IgD-negative memory B cell (primary cell): ENCODE data around the gene CLIP2. TPM values are rescaled to one million over a fixed set of nuclear protein-coding genes. Genes with fewer than 3 reads are reported as not detected.

Experiments
- H3K27ac Mint-ChIP-seq, 3 donors: one replicate each; pipeline ENCODE4 v1.8.0; 2020 to 2022; ENCODE audit warnings: mild to moderate bottlenecking in 3 of 3, mixed read lengths in 3 of 3, moderate library complexity in 1 of 3
- H3K27me3 Mint-ChIP-seq: one replicate; pipeline ENCODE4 v1.8.0; 2021; ENCODE audit warnings: mixed read lengths
- H3K36me3 Mint-ChIP-seq: one replicate; pipeline ENCODE4 v1.8.0; 2020; ENCODE audit warnings: mild to moderate bottlenecking, mixed read lengths
- H3K4me1 Mint-ChIP-seq, 3 donors: one replicate each; pipeline ENCODE4 v1.8.0; 2020 to 2022; ENCODE audit warnings: mixed read lengths in 3 of 3, mild to moderate bottlenecking in 1 of 3
- H3K4me3 Mint-ChIP-seq, 4 donors: one replicate each; pipeline ENCODE4 v1.8.0; 2020 to 2022; ENCODE audit warnings: mild to moderate bottlenecking in 4 of 4, mixed read lengths in 4 of 4, moderate library complexity in 3 of 4
- H3K9me3 Mint-ChIP-seq, 3 donors: one replicate each; pipeline ENCODE4 v1.8.0; 2020 to 2021; ENCODE audit warnings: mixed read lengths in 3 of 3, mild to moderate bottlenecking in 1 of 3
- polyA plus RNA-seq: library from polyadenylated mRNA; unstranded; fragments of 300-500 nt; fragmentation: Illumina TruSeq; gene quantifications from one replicate; pipeline ENCODE4 v1.2.3, GENCODE V29; 2021

Gene CLIP2
- polyA plus RNA-seq, 1 donor from 2014 or later: 7.1 TPM

DNA sequence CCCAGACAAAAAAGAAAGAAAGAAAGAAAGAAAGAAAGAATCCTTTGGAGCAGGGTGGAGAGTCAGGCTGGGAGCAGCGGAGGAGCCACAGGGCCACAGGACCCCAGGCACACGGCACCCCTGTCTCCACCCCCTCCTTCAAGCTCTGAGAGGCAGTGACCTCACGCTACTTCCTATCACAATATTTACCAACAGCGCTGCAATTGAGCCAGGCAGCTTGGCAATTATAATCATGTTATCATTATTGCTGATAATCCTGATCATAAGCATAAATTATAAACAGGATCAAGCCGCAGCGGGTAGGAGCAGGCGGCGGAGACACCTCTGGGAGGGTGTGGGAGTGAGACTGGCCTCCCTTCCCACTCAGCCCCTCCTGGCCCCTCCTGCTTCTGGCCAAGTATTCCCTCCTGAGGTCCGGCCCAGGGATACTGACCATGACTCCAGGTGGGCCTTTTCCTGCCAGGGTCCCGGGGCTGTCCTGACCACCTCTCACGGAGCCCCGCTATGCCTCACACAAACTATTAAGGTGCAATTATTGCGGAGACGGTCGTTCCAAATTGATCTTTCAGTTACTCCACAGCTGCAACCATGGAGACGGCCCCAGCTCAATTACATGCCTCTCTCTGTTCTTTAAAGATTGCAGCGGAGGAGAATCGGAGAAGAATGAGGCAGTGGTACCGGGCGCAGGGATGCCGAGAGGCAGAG is 154.5 kb downstream of the CLIP2 start:
- Mint-ChIP-seq H3K4me1 (peaks cover 0 to 1% (median 0%) of the 10 kb centered on the region in 3 donors), H3K27ac (no peak overlapping the region), H3K9me3 (no peaks in the 10 kb centered on the region), H3K4me3 (no peak overlapping the region), H3K27me3 (peaks cover 5% of the 10 kb centered on the region), H3K36me3 (peaks cover 1% of the 10 kb centered on the region)

DNA sequence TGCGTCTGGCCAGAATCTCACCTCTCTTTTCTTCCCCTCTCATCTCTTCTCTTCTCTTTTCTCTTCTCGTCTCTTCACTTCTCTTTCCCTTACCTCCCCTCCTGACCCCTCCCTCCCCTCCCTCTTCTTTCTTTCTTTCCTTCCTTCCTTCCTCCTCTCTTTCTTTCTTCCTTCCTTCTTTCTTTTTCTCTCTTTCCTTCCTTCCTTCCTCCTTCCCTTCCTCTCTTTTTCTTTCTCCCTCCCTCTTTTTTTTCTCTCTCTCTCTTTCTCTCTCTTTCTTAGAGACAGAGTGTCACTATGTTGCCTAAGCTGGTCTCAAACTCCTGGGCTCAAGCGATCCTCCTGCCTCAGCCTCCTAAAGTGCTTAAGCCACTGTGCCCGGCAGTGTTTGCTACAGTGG is 159.9 kb downstream of the CLIP2 start:
- Mint-ChIP-seq H3K36me3 (peaks cover 4% of the 10 kb centered on the region), H3K27me3 (peaks cover 15% of the 10 kb centered on the region), H3K9me3 (no peaks in the 10 kb centered on the region), H3K4me1 (peaks cover 7 to 10% (median 10%) of the 10 kb centered on the region in 3 donors), H3K27ac (no peak overlapping the region), H3K4me3 (no peak overlapping the region)

DNA sequence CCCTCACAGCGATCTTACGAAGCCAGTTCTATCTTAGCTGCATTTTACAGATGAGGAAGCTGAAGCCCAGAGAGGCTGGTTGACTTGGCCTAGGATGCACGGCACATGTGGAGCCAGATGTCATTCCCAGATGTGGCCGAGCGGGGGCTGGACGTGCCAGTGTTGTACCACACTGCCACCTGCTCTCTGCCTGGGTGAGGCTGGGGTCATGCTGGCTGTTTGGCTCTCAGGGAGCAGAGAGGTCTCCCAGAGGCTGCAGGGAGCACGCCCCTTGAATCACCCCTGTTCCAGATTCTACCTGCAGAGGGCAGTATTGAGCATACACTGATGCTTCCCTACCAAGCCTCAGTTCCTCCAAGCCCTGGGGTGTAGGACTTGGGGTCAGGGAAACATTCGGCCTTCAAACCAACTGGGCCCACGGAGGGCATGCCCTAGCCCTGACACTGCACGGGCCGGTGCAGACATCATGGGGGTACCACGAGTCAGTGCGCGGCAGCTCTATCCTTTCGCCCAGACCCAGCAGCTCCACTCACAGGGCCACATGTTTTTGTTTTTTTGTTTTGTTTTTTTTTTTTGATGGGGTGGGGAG is 160.7 kb downstream of the CLIP2 start:
- Mint-ChIP-seq H3K9me3 (no peaks in the 10 kb centered on the region), H3K27me3 (peaks cover 12% of the 10 kb centered on the region), H3K4me3 (no peak overlapping the region), H3K36me3 (peaks cover 4% of the 10 kb centered on the region), H3K4me1 (peaks cover 7 to 10% (median 8%) of the 10 kb centered on the region in 3 donors), H3K27ac (no peak overlapping the region)

DNA sequence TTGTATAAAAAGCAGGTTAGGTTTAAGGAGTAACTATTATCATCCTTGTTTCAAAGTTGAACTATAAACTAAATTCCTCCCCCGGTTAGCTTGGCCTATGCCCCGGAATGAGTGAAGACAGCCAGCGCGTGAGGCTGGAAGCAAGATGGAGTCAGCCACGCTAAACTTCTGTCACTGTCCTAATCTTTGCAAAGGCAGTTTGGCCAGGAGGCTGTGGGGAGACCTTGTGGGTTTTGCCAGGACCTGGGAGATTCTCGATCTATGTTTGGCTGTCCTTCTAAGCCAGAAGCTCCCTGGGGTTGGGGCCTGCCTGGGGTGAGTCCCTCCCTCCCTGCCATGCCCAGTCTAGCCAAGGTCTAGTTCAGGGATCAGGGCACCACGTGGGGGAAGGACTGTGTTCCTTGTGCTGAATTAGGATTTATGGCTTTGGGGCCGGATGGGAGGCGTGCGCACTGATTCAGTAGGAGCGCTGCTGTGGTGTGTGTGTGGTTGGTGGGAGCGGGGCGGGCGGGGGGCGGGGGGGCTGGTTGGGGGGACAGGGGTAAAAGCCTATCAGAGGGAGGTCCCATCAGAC is 163.6 kb downstream of the CLIP2 start:
- Mint-ChIP-seq H3K27ac (peak overlapping the region in 2 of 3 donors; percentile 69 to 83), H3K36me3 (peaks cover 4% of the 10 kb centered on the region), H3K9me3 (no peaks in the 10 kb centered on the region), H3K4me1 (peaks cover 7 to 10% (median 8%) of the 10 kb centered on the region in 3 donors), H3K27me3 (peaks cover 12% of the 10 kb centered on the region), H3K4me3 (peak overlapping the region; percentile 55 to 79 (median 60))

DNA sequence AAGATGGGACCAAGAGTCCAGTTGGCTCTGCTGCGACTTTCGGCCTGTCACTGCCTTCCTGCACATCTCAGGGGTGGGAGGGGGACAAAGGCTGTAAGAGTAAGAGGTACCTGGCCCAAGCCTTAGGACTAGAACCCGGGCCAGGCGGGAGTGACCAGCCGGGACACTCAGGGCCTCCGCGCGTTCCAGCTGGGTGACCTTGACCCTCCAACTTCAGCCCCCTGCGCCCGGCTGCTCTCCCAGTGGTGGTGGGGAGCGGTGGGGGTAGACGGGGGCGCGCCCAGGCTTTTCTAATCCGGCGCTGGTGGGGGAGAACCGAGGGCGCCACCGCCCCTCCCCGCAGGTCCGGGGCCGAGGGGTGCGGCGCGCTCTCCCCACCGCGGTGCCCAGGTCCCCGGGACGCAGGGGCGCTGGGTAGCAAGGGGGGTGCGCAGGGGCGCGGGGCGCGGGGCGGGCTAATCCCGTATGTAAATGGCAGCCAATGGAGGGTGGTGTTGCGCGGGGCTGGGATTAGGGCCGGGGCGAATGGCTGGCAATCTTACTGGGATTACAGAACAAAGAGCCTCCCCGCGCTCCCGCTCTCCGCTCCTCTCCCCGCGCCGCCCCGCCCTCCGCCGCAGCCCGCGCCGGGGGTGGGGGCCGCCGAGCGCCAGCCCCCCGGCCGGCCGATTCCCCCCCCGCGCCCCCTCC is 164.3 kb downstream of the CLIP2 start, which contains the start of gene GTF2IRD1:
TSS of gene GTF2IRD1 (plus strand) at position 585 of the 690 bp plus-strand sequence. CDS start 54,175 bp downstream, outside the sequence.
- no peaks in the 10 kb centered on the region for H3K9me3 Mint-ChIP-seq
- peaks cover 12% of the 10 kb centered on the region for H3K27me3 Mint-ChIP-seq
- peak within 1 kb of the TSS in 2 of 3 donors; percentile 69 to 83 for H3K27ac Mint-ChIP-seq
- peaks cover 4% of the 10 kb centered on the region for H3K36me3 Mint-ChIP-seq
- H3K4me3 Mint-ChIP-seq: peak within 1 kb of the TSS; percentile 52 to 79 (median 62)
- peaks cover 7 to 10% (median 8%) of the 10 kb centered on the region in 3 donors for H3K4me1 Mint-ChIP-seq

DNA sequence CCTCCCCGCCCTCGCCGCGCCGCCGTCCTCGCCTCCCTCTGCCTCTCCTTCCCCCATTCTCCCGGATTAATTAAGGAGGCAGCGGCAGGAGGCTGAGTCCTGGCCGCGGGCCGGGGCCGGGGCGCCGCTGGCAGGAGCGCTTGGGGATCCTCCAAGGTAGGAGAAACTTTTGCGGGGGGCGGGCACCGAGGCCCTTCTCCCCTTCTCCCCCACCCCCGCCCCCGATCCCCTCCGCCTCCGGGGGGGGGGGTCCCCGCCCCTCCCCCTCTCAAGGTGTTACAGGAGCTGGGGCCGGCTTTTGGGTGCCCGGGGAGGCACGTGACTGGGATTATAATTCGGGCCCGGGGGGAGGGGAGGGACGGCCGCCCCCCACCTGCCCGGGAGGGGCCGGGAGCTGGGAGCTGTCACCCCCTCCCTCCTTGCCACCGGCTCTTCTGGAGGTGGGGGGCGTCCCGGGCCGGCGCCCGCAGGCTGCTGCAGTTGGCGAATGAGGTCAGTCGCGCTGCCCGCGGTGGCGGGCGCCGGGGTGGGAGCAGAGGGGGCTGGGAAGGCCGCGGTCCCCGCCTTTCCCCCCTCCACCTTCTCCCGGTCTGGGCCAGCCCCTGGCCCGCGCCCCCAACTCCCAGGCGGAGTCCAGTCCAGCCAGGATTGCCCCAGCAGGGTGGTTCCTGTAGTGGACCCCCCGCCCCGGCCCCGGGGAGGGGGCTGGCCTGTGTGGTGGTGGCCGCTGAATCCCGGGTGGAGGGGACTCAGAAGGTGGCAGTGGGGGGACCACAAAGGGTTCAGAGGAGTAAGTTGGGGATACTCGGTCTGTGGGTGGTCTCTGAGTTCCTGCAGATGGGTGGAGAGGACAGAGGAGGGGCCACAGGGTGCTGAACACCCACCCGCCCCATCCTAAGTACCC is 165.1 kb downstream of the CLIP2 start:
- Mint-ChIP-seq H3K27me3 (peaks cover 12% of the 10 kb centered on the region), H3K27ac (no peak overlapping the region), H3K4me1 (peaks cover 7 to 10% (median 8%) of the 10 kb centered on the region in 3 donors), H3K36me3 (peaks cover 4% of the 10 kb centered on the region), H3K4me3 (peak overlapping the region in 1 of 4 donors; percentile 63), H3K9me3 (no peaks in the 10 kb centered on the region)

DNA sequence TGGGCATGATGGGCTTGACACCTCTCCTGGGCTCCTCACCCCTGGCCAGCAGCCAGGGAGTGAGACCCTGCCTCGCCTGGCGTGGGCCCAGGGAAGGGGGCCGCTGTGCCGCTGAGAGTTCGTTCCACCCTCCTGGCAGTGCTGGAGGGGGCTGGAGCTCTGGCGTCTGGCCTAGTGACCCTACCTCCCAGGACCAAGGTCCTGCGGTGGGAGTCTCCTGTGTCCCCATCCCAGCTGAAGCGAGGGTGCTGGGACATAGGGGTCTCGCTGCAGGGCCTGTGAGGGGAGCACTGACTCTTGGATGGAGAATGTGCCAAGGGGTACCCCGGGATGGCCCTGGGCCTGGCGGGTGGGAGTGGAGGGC is 165.7 kb downstream of the CLIP2 start:
- Mint-ChIP-seq H3K27ac (no peak overlapping the region), H3K36me3 (peaks cover 4% of the 10 kb centered on the region)

DNA sequence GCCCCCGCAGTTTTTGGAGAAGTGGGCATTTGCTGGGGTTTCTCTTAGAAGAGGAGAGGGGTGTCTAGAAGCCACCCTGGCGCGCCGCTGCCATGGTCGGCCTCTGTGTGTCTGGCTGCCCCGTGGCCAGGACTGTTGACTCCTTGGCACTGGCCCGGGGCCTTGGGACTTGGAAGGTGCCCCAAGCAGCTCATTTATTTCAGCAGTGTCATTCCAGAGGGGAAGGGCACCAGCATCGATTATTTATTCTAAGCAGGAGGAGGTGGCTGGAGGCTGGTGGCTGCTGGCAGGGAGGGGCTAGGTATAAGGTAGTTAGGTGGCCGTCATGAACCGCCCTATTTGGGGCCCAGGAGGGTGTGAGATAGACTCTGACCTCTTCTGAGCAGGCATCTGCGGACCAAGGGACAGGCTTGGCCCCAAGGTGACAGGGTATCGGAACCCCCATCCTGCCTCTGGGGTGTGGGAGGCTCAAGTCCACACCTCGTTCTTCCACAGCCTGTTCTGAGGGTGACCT is 166.1 kb downstream of the CLIP2 start:
- Mint-ChIP-seq H3K9me3 (no peaks in the 10 kb centered on the region), H3K4me1 (peaks cover 7 to 8% (median 7%) of the 10 kb centered on the region in 3 donors), H3K36me3 (peaks cover 4% of the 10 kb centered on the region), H3K27me3 (peaks cover 8% of the 10 kb centered on the region), H3K27ac (no peak overlapping the region), H3K4me3 (peak overlapping the region in 3 of 4 donors; percentile 41 to 63 (median 58))

More for the DNA sequence above, 165.7 kb downstream of the CLIP2 start:
- Mint-ChIP-seq H3K4me1 (peaks cover 7 to 8% (median 7%) of the 10 kb centered on the region in 3 donors), H3K4me3 (peak overlapping the region in 1 of 4 donors; percentile 63), H3K9me3 (no peaks in the 10 kb centered on the region), H3K27me3 (peaks cover 11% of the 10 kb centered on the region)

Other genes starting within 250 kb of the CLIP2 start
- 14.6 TPM for gene LIMK1, start 205.6 kb upstream of the CLIP2 start, polyA plus RNA-seq
- gene EIF4H, start 115.1 kb upstream of the CLIP2 start, polyA plus RNA-seq: 197 TPM
- 383 TPM for gene LAT2, start 79.4 kb upstream of the CLIP2 start, polyA plus RNA-seq
- 46.6 TPM for gene RFC2, start 35.0 kb upstream of the CLIP2 start, polyA plus RNA-seq
- gene GTF2IRD1, start 164.5 kb downstream of the CLIP2 start, polyA plus RNA-seq: not detected